GM20000 (cell line): ENCODE measurements around the gene ZYX.
"Not testable (repeated sequence)": the region's sequence is repeated elsewhere in the genome, so short reads cannot be mapped to it uniquely, and the experiment has no call there.

Experiments used
- DNase-seq: peaks from one replicate; pipeline ENCODE4 v3.0.0; 2012; ENCODE audit warnings: low spot score
- CTCF ChIP-seq: IDR thresholded peaks from 2 replicates; pipeline ENCODE4 v1.5.1; 2012; ENCODE audit warnings: mild to moderate bottlenecking, control low read depth; ENCODE audit errors: extremely low read depth, missing control alignments

Gene ZYX

DNA sequence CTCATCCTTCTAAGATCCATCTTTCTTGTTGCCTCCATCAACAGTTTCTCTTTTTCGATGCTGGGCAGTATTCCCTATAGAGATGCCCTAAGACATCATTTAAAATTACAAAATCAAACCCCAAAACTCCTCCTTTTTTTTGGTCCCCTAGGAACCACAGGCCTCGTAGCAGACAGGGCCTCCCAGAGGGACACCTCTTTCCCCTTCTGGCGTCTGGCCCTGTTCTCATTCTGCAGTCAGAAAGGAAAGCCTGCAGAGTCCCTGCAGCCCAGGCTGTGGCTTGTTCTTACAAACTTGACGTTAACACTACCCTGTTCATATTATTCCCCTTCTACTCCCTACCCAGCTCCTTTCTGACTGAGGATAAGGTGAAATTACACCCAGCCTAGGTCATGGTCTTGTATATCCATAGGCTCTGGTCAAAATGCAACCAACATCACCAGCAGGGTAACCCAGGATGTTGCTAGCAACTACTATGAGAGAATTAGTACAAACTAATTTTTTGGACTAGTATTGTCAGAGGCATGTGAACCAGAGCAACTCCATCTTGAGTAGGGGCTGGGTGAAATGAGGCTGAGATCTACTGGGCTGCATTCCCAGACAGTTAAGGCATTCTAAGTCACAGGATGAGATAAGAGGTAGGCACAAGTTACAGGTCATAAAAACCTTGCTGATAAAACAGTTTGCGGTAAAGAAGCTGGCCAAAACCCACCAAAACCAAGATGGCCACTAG is 31.0 kb downstream of the ZYX start:
- no peak for TF ChIP-seq CTCF
- DNase-seq: no peak

GRCh38 chr7:143413123-143413522 is 32.0 kb downstream of the ZYX start:
- no peak for TF ChIP-seq CTCF
- DNase-seq: no peak

- DNase-seq: not testable (repeated sequence)
Measured at GRCh38 chr7:143415209-143415608, 34.1 kb downstream of the ZYX start.

- no peak for TF ChIP-seq CTCF
- DNase-seq: no peak
Measured at GRCh38 chr7:143415742-143416397, 34.7 kb downstream of the ZYX start.

GRCh38 chr7:143416565-143417149 is 35.5 kb downstream of the ZYX start:
- peak; percentile 83 for DNase-seq
- peak; percentile 37 for TF ChIP-seq CTCF

DNA sequence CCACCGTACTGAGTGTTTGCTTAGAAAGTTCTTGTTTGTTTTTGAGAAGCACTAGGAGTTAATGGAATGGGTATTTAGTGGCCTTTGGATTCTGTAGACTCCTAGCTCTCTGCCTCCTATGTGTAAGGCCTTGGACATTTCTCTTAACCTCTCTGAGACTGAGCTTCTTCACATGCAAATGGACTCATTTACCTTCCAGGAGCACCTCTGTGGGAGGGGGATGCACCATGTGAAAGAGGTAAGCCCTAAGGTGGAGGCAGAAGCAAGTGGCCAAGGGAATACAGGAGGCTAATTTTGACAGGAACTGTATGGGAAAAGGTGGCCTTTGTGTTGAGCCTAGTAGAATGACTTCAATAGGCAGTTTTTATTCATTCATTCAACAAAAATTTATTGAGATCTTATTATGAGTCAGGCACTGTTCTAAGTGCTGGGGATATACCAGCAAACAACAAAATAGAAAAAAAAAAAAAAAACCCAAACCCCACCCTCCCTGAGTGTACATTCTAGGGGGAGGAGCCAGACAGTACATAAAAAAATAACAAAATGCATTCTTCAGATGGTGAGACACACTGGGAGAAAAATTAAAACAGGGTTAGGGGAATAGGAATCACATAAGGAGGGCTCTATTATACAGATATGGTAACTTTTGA is 36.7 kb downstream of the ZYX start:
- TF ChIP-seq CTCF: no peak
- no peak for DNase-seq

DNA sequence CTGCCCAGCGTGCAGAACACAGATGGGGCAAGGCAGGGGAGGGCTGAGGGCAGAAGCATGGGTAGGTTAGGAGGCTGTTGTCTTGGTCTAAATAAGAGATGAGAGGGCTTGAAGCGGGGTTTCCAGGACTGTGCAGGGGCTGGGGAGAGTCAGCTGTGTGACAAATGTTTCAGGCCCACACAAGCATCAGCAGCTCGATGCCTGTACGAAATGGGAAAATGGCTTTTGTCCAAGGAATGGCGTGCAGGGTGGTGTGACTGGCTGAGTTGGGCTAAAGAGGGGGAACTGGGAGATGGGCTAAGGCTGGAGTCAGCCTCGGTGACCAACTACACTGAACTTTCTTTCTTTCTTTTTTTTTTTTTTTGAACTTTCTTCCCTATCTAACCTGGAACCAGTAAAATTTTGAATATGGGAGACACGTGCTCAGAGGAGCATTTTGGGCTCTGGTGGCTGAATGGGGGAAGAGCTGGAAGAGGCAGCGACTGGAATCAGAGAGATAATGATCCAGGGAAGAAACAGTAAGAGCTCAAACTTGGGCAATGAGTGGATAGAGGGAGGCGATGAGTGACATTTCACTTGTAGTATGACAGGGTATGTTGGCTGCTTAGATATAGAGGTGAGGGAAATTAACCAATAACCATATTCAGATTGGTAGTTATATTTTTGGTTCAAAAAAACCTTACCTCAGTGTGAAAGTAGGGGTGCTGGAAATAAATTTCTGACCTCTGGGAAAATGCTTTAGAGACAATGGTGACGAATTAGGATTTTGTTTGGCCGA is 37.7 kb downstream of the ZYX start:
- no peak for TF ChIP-seq CTCF
- DNase-seq: no peak
